GM20000 (cell line): ENCODE results near the gene TIE1.

ENCODE experiments used
- DNase-seq: peaks from one replicate; pipeline ENCODE4 v3.0.0; 2012; ENCODE audit warnings: low spot score
- CTCF ChIP-seq: IDR thresholded peaks from 2 replicates; pipeline ENCODE4 v1.5.1; 2012; ENCODE audit warnings: mild to moderate bottlenecking, control low read depth; ENCODE audit errors: extremely low read depth, missing control alignments

Gene TIE1

GRCh38 chr1:43359696-43360095 lies 58.9 kb downstream of the TIE1 start:
- no peak for TF ChIP-seq CTCF
- DNase-seq = no peak

GRCh38 chr1:43360616-43361015 lies 59.8 kb downstream of the TIE1 start:
- TF ChIP-seq CTCF = no peak

GRCh38 chr1:43363283-43363934 lies 62.6 kb downstream of the TIE1 start:
- no peak for DNase-seq
- no peak for TF ChIP-seq CTCF

More at GRCh38 chr1:43360616-43361015, 59.8 kb downstream of the TIE1 start:
- DNase-seq = no peak

GRCh38 chr1:43363935-43364525 lies 63.2 kb downstream of the TIE1 start:
- no peak for TF ChIP-seq CTCF
- DNase-seq = no peak

- no peak for TF ChIP-seq CTCF
These were observed 64.9 kb downstream of the TIE1 start for GRCh38 chr1:43365678-43366077.

GRCh38 chr1:43366179-43366578 lies 65.4 kb downstream of the TIE1 start:
- TF ChIP-seq CTCF = no peak
- DNase-seq = no peak

More at GRCh38 chr1:43365678-43366077, 64.9 kb downstream of the TIE1 start:
- no peak for DNase-seq

- TF ChIP-seq CTCF = no peak
- DNase-seq = no peak
These were observed 65.8 kb downstream of the TIE1 start for GRCh38 chr1:43366601-43367025.
